KMS-11 (cell line): Measurements from ENCODE around the gene HDAC4.

ENCODE experiments used
- H2AFZ ChIP-seq: fragments of 200-600 bp; sonication (generic); 2 replicates; pipeline ENCODE4 v1.6.1; 2016; ENCODE audit warnings: antibody characterized with exemption, mixed run types, low read depth
- H3K27ac ChIP-seq: fragments of 200-600 bp; sonication (generic); 2 replicates; pipeline ENCODE4 v1.6.1; 2016; ENCODE audit warnings: mild to moderate bottlenecking, mixed run types
- H3K27me3 ChIP-seq: fragments of 200-600 bp; sonication (generic); 2 replicates; pipeline ENCODE4 v1.6.1; 2017; ENCODE audit warnings: mild to moderate bottlenecking, low read depth, mixed run types, moderate library complexity; ENCODE audit not compliant: insufficient read depth
- H3K36me3 ChIP-seq: fragments of 200-600 bp; sonication (generic); 2 replicates; pipeline ENCODE4 v1.6.1; 2017; ENCODE audit warnings: mild to moderate bottlenecking, mixed run types; ENCODE audit not compliant: insufficient read depth
- H3K4me1 ChIP-seq: fragments of 200-600 bp; sonication (generic); 2 replicates; pipeline ENCODE4 v1.6.1; 2016; ENCODE audit warnings: mild to moderate bottlenecking, low read depth, mixed run types; ENCODE audit not compliant: poor library complexity, severe bottlenecking
- H3K4me2 ChIP-seq: fragments of 200-600 bp; sonication (generic); 2 replicates; pipeline ENCODE4 v1.7.0; 2016; ENCODE audit warnings: mild to moderate bottlenecking, mixed run types
- H3K4me3 ChIP-seq: fragments of 200-600 bp; sonication (generic); IDR thresholded peaks from 2 replicates; pipeline ENCODE4 v1.6.1; 2017; ENCODE audit warnings: low read depth, low read length, mixed read lengths; ENCODE audit not compliant: insufficient read depth
- H3K79me2 ChIP-seq: fragments of 200-600 bp; sonication (generic); 2 replicates; pipeline ENCODE4 v1.6.1; 2016; ENCODE audit warnings: low read depth, mixed run types; ENCODE audit not compliant: insufficient read depth
- H3K9ac ChIP-seq: fragments of 200-600 bp; sonication (generic); 2 replicates; pipeline ENCODE4 v1.6.1; 2016; ENCODE audit warnings: mild to moderate bottlenecking, mixed run types
- H4K20me1 ChIP-seq: fragments of 200-600 bp; sonication (generic); 2 replicates; pipeline ENCODE4 v1.6.1; 2016; ENCODE audit warnings: mild to moderate bottlenecking, mixed run types; ENCODE audit not compliant: insufficient read depth
- CTCF ChIP-seq: fragments of 200-600 bp; sonication (generic); conservative IDR thresholded peaks from 2 replicates; pipeline ENCODE4 v1.6.1; 2017; ENCODE audit warnings: low read depth, mild to moderate bottlenecking, antibody characterized with exemption, low read length, moderate library complexity, mixed read lengths

HDAC4 gene

GRCh38 chr2:239096676-239097427, 304.0 kb downstream of the HDAC4 start:
- H3K27ac ChIP-seq = no peak overlapping the region
- no peak overlapping the region for H3K4me2 ChIP-seq
- no peaks in the 10 kb centered on the region for H3K27me3 ChIP-seq
- H3K36me3 ChIP-seq = no peaks in the 10 kb centered on the region
- no peak for TF ChIP-seq CTCF
- no peaks in the 10 kb centered on the region for H4K20me1 ChIP-seq
- no peak overlapping the region for H3K9ac ChIP-seq
- no peaks in the 10 kb centered on the region for H3K4me1 ChIP-seq
- no peak overlapping the region for H2AFZ ChIP-seq
- H3K79me2 ChIP-seq = no peaks in the 10 kb centered on the region
- H3K4me3 ChIP-seq = no peak overlapping the region

- Histone ChIP-seq H3K4me3 (no peak overlapping the region), H3K27ac (no peak overlapping the region), H3K27me3 (no peaks in the 10 kb centered on the region), H3K9ac (no peak overlapping the region), H3K4me2 (no peak overlapping the region), H3K36me3 (no peaks in the 10 kb centered on the region), H3K79me2 (no peaks in the 10 kb centered on the region), H2AFZ (no peak overlapping the region), H3K4me1 (no peaks in the 10 kb centered on the region), H4K20me1 (no peaks in the 10 kb centered on the region)
- no peak for TF ChIP-seq CTCF
Measured at GRCh38 chr2:239095460-239096081, 305.2 kb downstream of the HDAC4 start.

GRCh38 chr2:239094867-239095266, 306.0 kb downstream of the HDAC4 start:
- Histone ChIP-seq H3K4me3 (no peak overlapping the region), H3K4me2 (no peak overlapping the region), H3K27ac (no peak overlapping the region), H3K36me3 (no peaks in the 10 kb centered on the region), H2AFZ (no peak overlapping the region), H4K20me1 (no peaks in the 10 kb centered on the region), H3K27me3 (no peaks in the 10 kb centered on the region), H3K9ac (no peak overlapping the region), H3K79me2 (no peaks in the 10 kb centered on the region), H3K4me1 (no peaks in the 10 kb centered on the region)
- no peak for TF ChIP-seq CTCF

GRCh38 chr2:239093952-239094351, 306.9 kb downstream of the HDAC4 start:
- Histone ChIP-seq H3K27me3 (no peaks in the 10 kb centered on the region), H4K20me1 (no peaks in the 10 kb centered on the region), H3K4me2 (no peak overlapping the region), H3K27ac (no peak overlapping the region), H2AFZ (no peak overlapping the region), H3K4me3 (no peak overlapping the region), H3K79me2 (no peaks in the 10 kb centered on the region), H3K9ac (no peak overlapping the region), H3K4me1 (no peaks in the 10 kb centered on the region), H3K36me3 (no peaks in the 10 kb centered on the region)
- TF ChIP-seq CTCF = no peak
